ENCODE data around the gene PPIB. TPM values are rescaled to one million over a fixed set of nuclear protein-coding genes. Genes with fewer than 3 reads are reported as not detected.

PPIB gene
- total RNA-seq, 1 donor from 2014 or later, result 102 TPM

- Histone ChIP-seq H3K27ac (replicated peaks) (no peak overlapping the region), H3K4me1 (peaks cover 20% of the 10 kb centered on the region), H3K4me3 (no peak overlapping the region), H3K36me3 (peaks cover 35% of the 10 kb centered on the region), H3K9me3 (replicated peaks) (no peaks in the 10 kb centered on the region), H3K27me3 (ENCODE audit: low read depth) (no peaks in the 10 kb centered on the region)
- DNase-seq, result no peak
- intact Hi-C loops (cut with micrococcal nuclease), result no loop called here
- TF ChIP-seq, protein P1, sequence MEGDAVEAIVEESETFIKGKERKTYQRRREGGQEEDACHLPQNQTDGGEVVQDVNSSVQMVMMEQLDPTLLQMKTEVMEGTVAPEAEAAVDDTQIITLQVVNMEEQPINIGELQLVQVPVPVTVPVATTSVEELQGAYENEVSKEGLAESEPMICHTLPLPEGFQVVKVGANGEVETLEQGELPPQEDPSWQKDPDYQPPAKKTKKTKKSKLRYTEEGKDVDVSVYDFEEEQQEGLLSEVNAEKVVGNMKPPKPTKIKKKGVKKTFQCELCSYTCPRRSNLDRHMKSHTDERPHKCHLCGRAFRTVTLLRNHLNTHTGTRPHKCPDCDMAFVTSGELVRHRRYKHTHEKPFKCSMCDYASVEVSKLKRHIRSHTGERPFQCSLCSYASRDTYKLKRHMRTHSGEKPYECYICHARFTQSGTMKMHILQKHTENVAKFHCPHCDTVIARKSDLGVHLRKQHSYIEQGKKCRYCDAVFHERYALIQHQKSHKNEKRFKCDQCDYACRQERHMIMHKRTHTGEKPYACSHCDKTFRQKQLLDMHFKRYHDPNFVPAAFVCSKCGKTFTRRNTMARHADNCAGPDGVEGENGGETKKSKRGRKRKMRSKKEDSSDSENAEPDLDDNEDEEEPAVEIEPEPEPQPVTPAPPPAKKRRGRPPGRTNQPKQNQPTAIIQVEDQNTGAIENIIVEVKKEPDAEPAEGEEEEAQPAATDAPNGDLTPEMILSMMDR (IDR thresholded peaks at IDR 0.05; ENCODE audit: borderline replicate concordance), result no peak
These were observed 19.5 kb downstream of the PPIB start for GRCh38 chr15:64143276-64143675.

DNA sequence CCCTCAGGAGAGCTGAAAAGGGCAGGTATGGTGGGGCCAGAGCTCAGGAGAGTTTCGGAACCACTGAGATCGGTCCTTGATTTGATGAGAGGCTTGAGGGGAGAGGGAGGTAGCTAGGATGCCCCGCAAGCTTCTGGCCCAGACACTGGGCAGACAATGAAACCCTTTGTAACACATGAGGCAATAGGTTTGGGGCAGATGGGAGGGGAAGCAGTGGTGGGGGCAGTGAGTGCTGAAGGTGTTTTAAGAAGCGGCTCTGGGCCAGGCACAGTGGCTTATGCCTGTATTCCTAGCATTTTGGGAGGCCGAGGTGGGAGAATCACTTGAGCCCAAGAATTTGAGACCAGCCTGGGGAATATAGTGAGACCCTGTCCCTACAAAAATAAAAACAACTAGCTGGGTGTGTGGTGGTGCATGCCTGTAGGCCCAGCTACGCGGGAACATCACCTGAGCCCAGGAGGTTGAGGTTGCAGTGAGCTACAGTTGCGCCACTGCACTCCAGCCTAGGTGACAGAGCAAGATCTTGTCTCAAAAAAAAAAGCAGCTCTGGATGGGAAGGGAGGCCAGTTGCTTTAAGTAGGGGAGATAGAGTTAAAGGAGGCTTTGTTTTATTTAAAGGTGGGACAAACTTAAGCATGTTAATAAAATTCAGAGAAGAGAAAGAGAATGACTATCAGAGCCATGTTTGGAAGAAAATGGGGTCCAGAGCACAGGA is 20.9 kb downstream of the PPIB start:
- TF ChIP-seq, protein P1 (IDR thresholded peaks at IDR 0.05; ENCODE audit: borderline replicate concordance), result no peak
- no peaks in the 10 kb centered on the region for H3K27me3 ChIP-seq (ENCODE audit: low read depth)
- H3K36me3 ChIP-seq, result peaks cover 48% of the 10 kb centered on the region
- intact Hi-C loops (cut with micrococcal nuclease), result no loop called here
- no peak overlapping the region for H3K27ac ChIP-seq (replicated peaks)
- H3K9me3 ChIP-seq (replicated peaks), result no peaks in the 10 kb centered on the region
- H3K4me1 ChIP-seq, result peaks cover 27% of the 10 kb centered on the region
- no peak overlapping the region for H3K4me3 ChIP-seq
- no peak for DNase-seq

GRCh38 chr15:64138331-64138941 is 24.4 kb downstream of the PPIB start:
- peaks cover 57% of the 10 kb centered on the region for H3K36me3 ChIP-seq
- no peaks in the 10 kb centered on the region for H3K27me3 ChIP-seq (ENCODE audit: low read depth)
- intact Hi-C loops (cut with micrococcal nuclease), result no loop called here
- H3K27ac ChIP-seq (replicated peaks), result no peak overlapping the region
- H3K9me3 ChIP-seq (replicated peaks), result no peaks in the 10 kb centered on the region
- H3K4me1 ChIP-seq, result peaks cover 25% of the 10 kb centered on the region
- no peak for DNase-seq
- no peak overlapping the region for H3K4me3 ChIP-seq
- TF ChIP-seq, protein P1 (IDR thresholded peaks at IDR 0.05; ENCODE audit: borderline replicate concordance), result no peak

GRCh38 chr15:64137226-64137833 is 25.5 kb downstream of the PPIB start:
- TF ChIP-seq, protein P1 (IDR thresholded peaks at IDR 0.05; ENCODE audit: borderline replicate concordance), result peak; percentile 41
- intact Hi-C loops (cut with micrococcal nuclease), result no loop called here
- H3K9me3 ChIP-seq (replicated peaks), result no peaks in the 10 kb centered on the region
- H3K4me3 ChIP-seq, result no peak overlapping the region
- peaks cover 36% of the 10 kb centered on the region for H3K4me1 ChIP-seq
- DNase-seq, result no peak
- no peaks in the 10 kb centered on the region for H3K27me3 ChIP-seq (ENCODE audit: low read depth)
- H3K36me3 ChIP-seq, result peaks cover 62% of the 10 kb centered on the region
- H3K27ac ChIP-seq (replicated peaks), result peak overlapping the region; percentile 66

DNA sequence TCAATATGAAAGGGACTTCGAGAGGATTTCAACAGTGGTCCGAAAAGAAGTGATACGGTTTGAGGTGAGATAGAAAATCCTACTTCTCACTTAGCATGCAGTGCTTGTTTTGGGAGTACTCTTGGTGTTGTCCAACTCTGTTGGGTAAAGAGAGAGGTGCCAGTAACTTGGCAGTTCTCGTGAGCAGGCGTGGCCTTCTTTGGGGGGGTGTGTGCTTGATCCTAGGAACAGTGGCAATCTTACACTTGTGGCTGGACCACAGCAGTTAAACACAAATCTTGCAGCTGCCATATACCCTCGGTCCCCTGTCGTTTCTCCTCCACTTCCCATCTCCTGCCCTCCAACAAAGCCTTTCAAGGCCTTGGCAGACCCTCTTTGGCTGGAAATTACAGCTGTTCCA is 26.5 kb downstream of the PPIB start:
- Histone ChIP-seq H3K9me3 (replicated peaks) (no peaks in the 10 kb centered on the region), H3K27ac (replicated peaks) (no peak overlapping the region), H3K4me3 (no peak overlapping the region), H3K27me3 (ENCODE audit: low read depth) (no peaks in the 10 kb centered on the region), H3K36me3 (peaks cover 72% of the 10 kb centered on the region), H3K4me1 (peaks cover 46% of the 10 kb centered on the region)
- intact Hi-C loops (cut with micrococcal nuclease), result no loop called here
- TF ChIP-seq, protein P1 (IDR thresholded peaks at IDR 0.05; ENCODE audit: borderline replicate concordance), result no peak
- no peak for DNase-seq

Data from left ventricle myocardium inferior (tissue), 1 donor.